ENCODE results near the gene GDPD1.

DNA sequence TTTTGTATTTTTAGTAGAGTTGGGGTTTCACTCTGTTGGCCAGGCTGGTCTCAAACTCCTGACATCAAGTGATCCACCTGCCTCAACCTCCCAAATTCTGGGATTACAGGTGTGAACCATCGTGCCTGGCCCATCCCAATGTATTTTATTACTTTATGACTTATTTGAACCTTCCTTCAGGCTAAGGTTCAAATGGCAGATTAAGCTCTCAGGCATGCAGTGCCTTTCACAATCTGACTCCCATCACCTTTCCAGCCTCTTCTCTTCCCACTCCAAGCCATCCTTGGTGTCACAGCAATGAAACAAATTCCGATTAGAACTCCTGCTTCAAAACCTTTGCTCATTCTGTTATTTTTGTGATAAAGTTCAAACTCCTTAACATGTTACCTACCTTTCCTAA is 84.5 kb downstream of the GDPD1 start:
- no peak for TF ChIP-seq POLR2A (IDR thresholded peaks at IDR 0.05)
- TF ChIP-seq, protein P1, sequence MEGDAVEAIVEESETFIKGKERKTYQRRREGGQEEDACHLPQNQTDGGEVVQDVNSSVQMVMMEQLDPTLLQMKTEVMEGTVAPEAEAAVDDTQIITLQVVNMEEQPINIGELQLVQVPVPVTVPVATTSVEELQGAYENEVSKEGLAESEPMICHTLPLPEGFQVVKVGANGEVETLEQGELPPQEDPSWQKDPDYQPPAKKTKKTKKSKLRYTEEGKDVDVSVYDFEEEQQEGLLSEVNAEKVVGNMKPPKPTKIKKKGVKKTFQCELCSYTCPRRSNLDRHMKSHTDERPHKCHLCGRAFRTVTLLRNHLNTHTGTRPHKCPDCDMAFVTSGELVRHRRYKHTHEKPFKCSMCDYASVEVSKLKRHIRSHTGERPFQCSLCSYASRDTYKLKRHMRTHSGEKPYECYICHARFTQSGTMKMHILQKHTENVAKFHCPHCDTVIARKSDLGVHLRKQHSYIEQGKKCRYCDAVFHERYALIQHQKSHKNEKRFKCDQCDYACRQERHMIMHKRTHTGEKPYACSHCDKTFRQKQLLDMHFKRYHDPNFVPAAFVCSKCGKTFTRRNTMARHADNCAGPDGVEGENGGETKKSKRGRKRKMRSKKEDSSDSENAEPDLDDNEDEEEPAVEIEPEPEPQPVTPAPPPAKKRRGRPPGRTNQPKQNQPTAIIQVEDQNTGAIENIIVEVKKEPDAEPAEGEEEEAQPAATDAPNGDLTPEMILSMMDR (IDR thresholded peaks at IDR 0.05 in 4 of 5, conservative IDR thresholded peaks at IDR 0.05 in 1 of 5) = no peak

Measured in gastrocnemius medialis (tissue), 4 donors.